Esophagus squamous epithelium (tissue), 5 donors: ENCODE measurements around the gene FBXW11. TPM values are rescaled to one million over a fixed set of nuclear protein-coding genes. Genes with fewer than 3 reads are reported as not detected.

Experiments used
- DNase-seq: peaks from one replicate; lab custom pipeline; 2025; lab: John Stamatoyannopoulos, UW
- H3K27ac ChIP-seq, 4 donors: fragments of 200-600 bp; sonication (generic); one replicate each; pipeline ENCODE4 v1.5.1; 2016 to 2019; ENCODE audit warnings: mild to moderate bottlenecking in 1 of 4
- H3K27me3 ChIP-seq, 4 donors: fragments of 200-600 bp; sonication (generic); 1 replicate in 3 of 4; 2 replicates in 1 of 4; pipeline versions ENCODE4 v1.5.1 to v1.6.0; 2017 to 2021; ENCODE audit warnings: antibody characterized with exemption in 1 of 4
- H3K36me3 ChIP-seq, 3 donors: fragments of 200-600 bp; sonication (generic); one replicate each; pipeline ENCODE4 v1.5.1; 2016 to 2019
- H3K4me1 ChIP-seq, 3 donors: fragments of 200-600 bp; sonication (generic); one replicate each; pipeline ENCODE4 v1.5.1; 2017 to 2019
- H3K4me3 ChIP-seq, 4 donors: fragments of 200-600 bp; sonication (generic); 1 replicate in 3 of 4; 2 replicates in 1 of 4; pipeline ENCODE4 v1.5.1; 2016 to 2019; ENCODE audit warnings: mild to moderate bottlenecking in 2 of 4, moderate library complexity in 1 of 4
- H3K9me3 ChIP-seq, 3 donors: fragments of 200-600 bp; sonication (generic); one replicate each; pipeline ENCODE4 v1.5.1; 2016 to 2019
- CTCF ChIP-seq, 6 experiments: fragments of 450-650 bp in 4 of 6; fragments of 200-600 bp in 2 of 6; sonication (generic) in 2 of 6; IDR thresholded peaks; one replicate each; pipeline ENCODE4 v1.5.1; 2016 to 2019; ENCODE audit warnings: antibody characterized with exemption in 6 of 6, mild to moderate bottlenecking in 4 of 6, moderate library complexity in 4 of 6
- POLR2A ChIP-seq, 4 donors: fragments of 450-650 bp; IDR thresholded peaks; one replicate each; pipeline ENCODE4 v1.6.1; 2017; ENCODE audit warnings: antibody characterized with exemption in 4 of 4, mild to moderate bottlenecking in 4 of 4, moderate library complexity in 3 of 4
- WGBS, 2 donors: methylation state at CpG; one replicate each; pipeline ENCODE4 v1.1.5; 2018; 5-methylcytosine and 5-hydroxymethylcytosine counted together
- intact Hi-C: fragments of 100-400 bp; cut with DNase I; formaldehyde crosslinking; loops from one replicate; pipeline ENCODE4 v1.15.0; 2022
- total RNA-seq, 4 donors: library from RNA; depleted of rRNA; stranded (reverse); fragments of >200 nt; gene quantifications; one replicate each; pipeline ENCODE4 v1.1.0, GENCODE V29; 2016
- donor health status: DM: yes; HTN: yes; CAD: no.

The FBXW11 gene
- total RNA-seq, 4 donors from 2014 or later = 43.5 to 63.2 (median 49.0) TPM

- TF ChIP-seq POLR2A (IDR thresholded peaks at IDR 0.05) = no peak
- no peak for TF ChIP-seq CTCF (IDR thresholded peaks at IDR 0.05)
- H3K4me1 ChIP-seq = peaks cover 0 to 49% (median 0%) of the 10 kb centered on the region in 3 donors
These were observed 37.9 kb downstream of the FBXW11 start for GRCh38 chr5:171968531-171968930.

GRCh38 chr5:171966964-171967363, 39.5 kb downstream of the FBXW11 start:
- H3K27me3 ChIP-seq = no peaks in the 10 kb centered on the region
- no peaks in the 10 kb centered on the region for H3K9me3 ChIP-seq
- no peak for TF ChIP-seq CTCF (IDR thresholded peaks at IDR 0.05)
- TF ChIP-seq POLR2A (IDR thresholded peaks at IDR 0.05) = no peak
- DNase-seq = no peak
- peaks cover 0 to 65% (median 5%) of the 10 kb centered on the region in 3 donors for H3K4me1 ChIP-seq
- no peak overlapping the region for H3K27ac ChIP-seq
- no peak overlapping the region for H3K4me3 ChIP-seq
- intact Hi-C loops = no loop called here
- WGBS, 2 donors = 83 to 90% methylated on average over 2 of the region's 2 CpGs
- no peaks in the 10 kb centered on the region for H3K36me3 ChIP-seq

More at GRCh38 chr5:171968531-171968930, 37.9 kb downstream of the FBXW11 start:
- Histone ChIP-seq H3K27me3 (no peaks in the 10 kb centered on the region), H3K36me3 (no peaks in the 10 kb centered on the region), H3K4me3 (no peak overlapping the region), H3K9me3 (no peaks in the 10 kb centered on the region), H3K27ac (no peak overlapping the region)
- no peak for DNase-seq
- WGBS, 2 donors = 71 to 74% methylated on average over 3 of the region's 3 CpGs
- intact Hi-C loops = no loop called here

- Histone ChIP-seq H3K36me3 (no peaks in the 10 kb centered on the region), H3K27ac (no peak overlapping the region), H3K4me3 (no peak overlapping the region), H3K9me3 (no peaks in the 10 kb centered on the region), H3K4me1 (peaks cover 0 to 72% (median 5%) of the 10 kb centered on the region in 3 donors), H3K27me3 (no peaks in the 10 kb centered on the region)
- no peak for TF ChIP-seq CTCF (IDR thresholded peaks at IDR 0.05)
- no peak for TF ChIP-seq POLR2A (IDR thresholded peaks at IDR 0.05)
- intact Hi-C loops = no loop called here
- 55 to 71% methylated on average over 2 of the region's 2 CpGs for WGBS, 2 donors
- no peak for DNase-seq
These were observed 40.2 kb downstream of the FBXW11 start for GRCh38 chr5:171966270-171966669.

GRCh38 chr5:171965745-171966144, 40.7 kb downstream of the FBXW11 start:
- Histone ChIP-seq H3K27ac (no peak overlapping the region), H3K4me3 (no peak overlapping the region), H3K9me3 (no peaks in the 10 kb centered on the region), H3K27me3 (no peaks in the 10 kb centered on the region), H3K4me1 (peaks cover 0 to 71% (median 9%) of the 10 kb centered on the region in 3 donors), H3K36me3 (no peaks in the 10 kb centered on the region)
- intact Hi-C loops = no loop called here
- no peak for DNase-seq
- 53 to 67% methylated on average over 6 of the region's 6 CpGs for WGBS, 2 donors
- TF ChIP-seq CTCF (IDR thresholded peaks at IDR 0.05) (no peak), POLR2A (IDR thresholded peaks at IDR 0.05) (no peak)

- H3K4me1 ChIP-seq = peaks cover 0 to 64% (median 9%) of the 10 kb centered on the region in 3 donors
- H3K27me3 ChIP-seq = no peaks in the 10 kb centered on the region
- intact Hi-C loops = no loop called here
- no peak for TF ChIP-seq CTCF (IDR thresholded peaks at IDR 0.05)
- TF ChIP-seq POLR2A (IDR thresholded peaks at IDR 0.05) = no peak
- no peaks in the 10 kb centered on the region for H3K9me3 ChIP-seq
- no peak for DNase-seq
- H3K4me3 ChIP-seq = no peak overlapping the region
- H3K36me3 ChIP-seq = peaks cover 0 to 9% (median 0%) of the 10 kb centered on the region in 3 donors
- no peak overlapping the region for H3K27ac ChIP-seq
- WGBS, 2 donors = 78 to 85% methylated on average over 2 of the region's 2 CpGs
These were observed 43.0 kb downstream of the FBXW11 start for GRCh38 chr5:171963416-171963815.
